Activated naive CD8-positive, alpha-beta T cell treated with anti-CD3 and anti-CD28 coated beads, Interleukin-2, amount 10 ng/mL, durations not matched to agents 7 days and 5 days (primary cell): ENCODE measurements around the gene CARD19. TPM values are rescaled to one million over a fixed set of nuclear protein-coding genes. Genes with fewer than 3 reads are reported as not detected.

Experiments
- ATAC-seq: fragments of 150-1000 bp; cut with Tn5 transposase; one replicate; pipeline ENCODE4 v1.10.0; 2021; ENCODE audit warnings: low read depth, moderate library complexity
- POLR2A ChIA-PET: fragments of 350-600 bp; sonication (Branson Sonifier 250); formaldehyde crosslinking; loops from one replicate; lab custom pipeline; 2021; ENCODE audit warnings: antibody characterized with exemption; lab: Charles Lee
- DNase-seq: peaks from one replicate; pipeline ENCODE4 v3.0.0; 2021
- H3K27ac Mint-ChIP-seq: one replicate; pipeline ENCODE4 v1.8.0; 2022; ENCODE audit warnings: mild to moderate bottlenecking, mixed read lengths
- H3K27me3 Mint-ChIP-seq: one replicate; pipeline ENCODE4 v1.8.0; 2022; ENCODE audit warnings: mild to moderate bottlenecking, moderate library complexity, mixed read lengths
- H3K36me3 Mint-ChIP-seq: one replicate; pipeline ENCODE4 v1.8.0; 2021; ENCODE audit warnings: mild to moderate bottlenecking, mixed read lengths
- H3K4me1 Mint-ChIP-seq: one replicate; pipeline ENCODE4 v1.8.0; 2021; ENCODE audit warnings: mixed read lengths
- H3K4me3 Mint-ChIP-seq: one replicate; pipeline ENCODE4 v1.8.0; 2022; ENCODE audit warnings: mild to moderate bottlenecking, moderate library complexity, mixed read lengths
- H3K9me3 Mint-ChIP-seq: one replicate; pipeline ENCODE4 v1.8.0; 2021; ENCODE audit warnings: mixed read lengths
- total RNA-seq, 2 experiments: library from RNA; stranded (reverse); gene quantifications; one replicate each; pipeline ENCODE4 v1.2.3, GENCODE V29; 2021

The CARD19 gene
- total RNA-seq, 2 experiments from 2014 or later: 68.1 to 68.2 TPM

DNA sequence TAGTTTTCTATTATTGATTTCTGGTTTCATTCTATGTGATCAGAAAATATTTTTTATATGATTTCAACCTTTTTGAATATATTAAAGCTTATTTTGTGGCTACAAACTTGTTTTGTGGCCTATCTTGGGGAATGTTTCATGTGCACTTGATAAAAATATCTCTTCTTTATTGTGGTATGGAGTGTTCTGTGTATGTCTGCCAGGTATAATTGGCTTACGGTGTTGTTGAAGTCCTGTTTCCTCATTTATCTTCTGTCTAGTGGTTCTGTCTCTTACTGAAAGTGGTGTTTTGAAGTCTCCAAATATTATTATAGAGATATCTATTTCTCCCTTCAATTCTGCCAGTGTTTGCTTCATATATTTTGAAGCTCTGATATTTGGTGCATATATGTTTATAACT, 9.6 kb downstream of the CARD19 start:
- DNase-seq (no peak), ATAC-seq (no peak)
- Mint-ChIP-seq H3K9me3 (peaks cover 12% of the 10 kb centered on the region), H3K4me1 (peaks cover 34% of the 10 kb centered on the region), H3K36me3 (peaks cover 42% of the 10 kb centered on the region), H3K4me3 (no peak overlapping the region), H3K27ac (no peak overlapping the region), H3K27me3 (no peaks in the 10 kb centered on the region)
- POLR2A ChIA-PET: interaction anchor here (2.2 kb wide), 1 partner anchor 10 kb away, joined by 11 read pairs; the partner anchor contains the start of gene CARD19

DNA sequence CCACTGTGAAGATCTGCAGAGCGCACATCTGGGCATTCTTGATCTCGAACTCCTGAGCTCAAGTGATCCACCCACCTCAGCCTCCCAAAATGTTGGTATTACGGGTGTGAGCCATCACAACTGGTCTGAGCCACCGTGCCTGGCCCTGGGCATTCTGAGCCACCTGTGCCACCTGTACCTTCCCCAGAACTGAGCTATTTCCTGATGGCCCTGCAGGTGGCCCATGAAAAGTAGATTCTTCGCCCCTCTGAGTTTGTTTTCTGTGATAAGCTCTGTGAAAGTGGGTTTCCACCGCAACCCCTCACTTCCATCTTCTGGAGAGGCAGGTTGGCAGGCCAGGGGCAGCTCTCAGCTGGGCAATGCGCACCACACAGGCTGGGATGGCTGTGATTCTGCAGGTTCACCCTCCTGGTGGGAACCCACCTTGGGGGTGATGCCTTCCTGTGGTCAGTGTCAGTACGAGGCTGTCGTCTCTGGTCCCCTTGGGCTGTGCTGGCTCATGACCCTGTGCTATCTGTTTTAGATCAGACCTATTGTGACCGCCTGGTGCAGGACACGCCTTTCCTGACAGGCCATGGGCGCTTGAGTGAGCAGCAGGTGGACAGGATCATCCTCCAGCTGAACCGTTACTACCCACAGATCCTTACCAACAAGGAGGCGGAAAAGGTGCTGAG, 11.3 kb downstream of the CARD19 start:
- ATAC-seq (no peak), DNase-seq (peak; percentile 22)
- Mint-ChIP-seq H3K27me3 (no peaks in the 10 kb centered on the region), H3K9me3 (peaks cover 12% of the 10 kb centered on the region), H3K27ac (no peak overlapping the region), H3K36me3 (peaks cover 38% of the 10 kb centered on the region), H3K4me1 (peaks cover 33% of the 10 kb centered on the region), H3K4me3 (no peak overlapping the region)
- POLR2A ChIA-PET: interaction anchor here (0.7 to 2.2 kb wide), 3 partner anchors 9 to 26 kb away, joined by 3 to 11 read pairs (median 3); partner anchors contain the start of gene CARD19

DNA sequence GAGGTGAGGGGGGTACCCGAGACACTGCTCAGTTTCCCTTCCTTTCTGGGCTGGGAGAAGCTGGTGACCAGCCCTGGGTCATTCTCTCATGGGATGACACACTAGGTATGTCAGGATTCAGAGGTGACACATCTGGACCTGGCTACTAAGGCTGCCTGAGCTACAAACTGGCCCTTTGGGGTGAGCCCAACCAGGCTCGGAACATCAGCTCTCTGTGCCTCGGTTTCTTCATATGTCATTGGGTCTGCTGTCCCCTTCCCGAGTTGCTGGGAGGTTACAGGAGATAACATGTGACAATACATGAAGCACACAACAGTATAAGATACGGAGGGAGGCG, 11.8 kb downstream of the CARD19 start:
- POLR2A ChIA-PET: interaction anchor here (1.1 to 2.2 kb wide), 3 partner anchors 10 to 18 kb away, joined by 3 to 11 read pairs (median 4); partner anchors contain the start of gene CARD19
- Mint-ChIP-seq H3K27ac (no peak overlapping the region), H3K4me1 (peaks cover 29% of the 10 kb centered on the region), H3K4me3 (no peak overlapping the region), H3K36me3 (peaks cover 35% of the 10 kb centered on the region), H3K27me3 (no peaks in the 10 kb centered on the region), H3K9me3 (peaks cover 12% of the 10 kb centered on the region)
- ATAC-seq (no peak), DNase-seq (no peak)

DNA sequence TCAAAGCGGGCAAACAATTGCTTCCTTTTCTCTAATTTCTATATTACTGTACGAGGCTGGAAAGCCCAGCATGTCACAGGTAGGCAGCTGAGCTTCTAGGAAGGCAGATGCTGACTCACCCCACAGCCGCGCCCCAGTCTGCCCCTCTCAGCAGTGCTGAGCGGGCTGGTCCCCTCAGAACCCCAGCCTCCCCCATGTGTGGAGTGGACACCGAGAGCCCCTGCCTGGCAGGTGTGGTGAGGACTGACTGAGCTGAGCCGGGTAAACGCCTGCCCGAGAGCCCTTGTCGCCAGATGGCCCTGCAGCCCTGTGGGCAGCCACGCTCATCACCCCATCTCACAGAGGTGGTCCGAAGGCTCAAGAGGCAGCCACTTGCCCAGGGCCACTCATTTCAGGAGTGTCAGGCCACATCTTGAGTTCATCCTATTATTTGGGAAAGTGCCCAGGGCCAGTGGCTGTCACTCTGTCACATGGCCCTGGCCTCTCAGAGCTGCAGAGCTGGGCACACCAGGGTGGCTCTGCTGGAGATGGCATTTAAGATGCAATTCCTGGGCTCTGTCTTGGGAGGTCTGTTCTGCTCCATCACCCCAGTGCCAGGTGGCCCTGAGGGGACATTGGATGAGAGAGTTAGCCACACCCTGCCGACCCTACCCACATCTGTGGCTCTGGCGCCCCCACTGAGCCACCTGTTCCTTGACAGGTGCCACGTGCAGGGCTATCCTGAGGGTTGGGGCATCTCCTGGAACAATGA, 12.4 kb downstream of the CARD19 start:
- no peak overlapping the region for H3K27ac Mint-ChIP-seq
- H3K4me3 Mint-ChIP-seq: no peak overlapping the region
- peaks cover 10% of the 10 kb centered on the region for H3K9me3 Mint-ChIP-seq
- POLR2A ChIA-PET: interaction anchor here (0.5 to 1.3 kb wide), 7 partner anchors 10 to 144 kb away, joined by 3 to 5 read pairs (median 3); partner anchors contain the start of gene CARD19
- H3K36me3 Mint-ChIP-seq: peaks cover 34% of the 10 kb centered on the region
- peak; percentile 8 for ATAC-seq
- H3K4me1 Mint-ChIP-seq: peaks cover 26% of the 10 kb centered on the region
- no peaks in the 10 kb centered on the region for H3K27me3 Mint-ChIP-seq
- DNase-seq: peak; percentile 35

DNA sequence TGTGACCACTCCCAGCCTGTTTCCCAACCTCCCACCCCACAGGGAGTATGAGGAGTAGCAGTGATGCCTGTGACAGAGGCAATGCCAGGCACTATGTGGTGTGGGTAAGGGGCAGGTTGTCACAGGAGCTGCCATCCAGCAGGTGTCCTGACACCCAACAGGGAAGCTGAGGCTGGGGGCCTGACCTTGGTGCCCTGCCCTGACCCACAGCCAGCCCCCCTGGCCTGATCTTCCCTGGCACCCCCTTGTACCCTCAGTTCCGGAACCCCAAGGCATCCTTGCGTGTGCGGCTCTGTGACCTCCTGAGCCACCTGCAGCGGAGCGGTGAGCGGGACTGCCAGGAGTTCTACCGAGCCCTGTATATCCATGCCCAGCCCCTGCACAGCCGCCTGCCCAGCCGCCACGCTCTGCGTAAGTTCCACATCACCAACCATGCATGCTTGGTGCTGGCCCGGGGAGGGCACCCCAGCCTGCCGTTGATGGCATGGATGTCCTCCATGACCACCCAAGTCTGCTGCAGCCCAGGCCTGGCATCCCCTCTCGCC, 14.4 kb downstream of the CARD19 start:
- Mint-ChIP-seq H3K4me1 (peaks cover 17% of the 10 kb centered on the region), H3K36me3 (peaks cover 18% of the 10 kb centered on the region)

DNA sequence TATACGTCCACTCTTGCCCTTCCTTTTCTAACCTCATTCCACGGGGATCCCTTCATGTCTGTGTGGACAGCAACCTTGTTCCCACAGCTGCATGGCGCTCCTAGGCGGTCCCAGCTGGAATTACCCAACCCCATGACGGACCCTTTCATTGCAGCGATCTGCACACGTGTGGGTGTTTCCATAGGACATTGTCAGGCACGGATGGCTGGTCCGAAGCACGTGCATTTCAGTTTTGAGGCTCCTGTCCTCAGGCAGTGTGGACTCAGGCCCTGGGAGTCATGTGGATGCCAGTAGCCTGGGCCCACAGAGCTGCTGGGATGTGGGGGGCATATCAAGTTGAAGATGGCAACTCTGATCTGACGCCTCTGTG, 15.0 kb downstream of the CARD19 start:
- DNase-seq (no peak), ATAC-seq (no peak)
- peaks cover 14% of the 10 kb centered on the region for H3K4me1 Mint-ChIP-seq
- no peak overlapping the region for H3K27ac Mint-ChIP-seq
- POLR2A ChIA-PET: no interaction called here
- H3K9me3 Mint-ChIP-seq: no peaks in the 10 kb centered on the region
- H3K4me3 Mint-ChIP-seq: no peak overlapping the region
- peaks cover 14% of the 10 kb centered on the region for H3K36me3 Mint-ChIP-seq
- H3K27me3 Mint-ChIP-seq: no peaks in the 10 kb centered on the region

More for the DNA sequence above, 14.4 kb downstream of the CARD19 start:
- POLR2A ChIA-PET: no interaction called here
- H3K4me3 Mint-ChIP-seq: no peak overlapping the region
- no peak overlapping the region for H3K27ac Mint-ChIP-seq
- H3K9me3 Mint-ChIP-seq: no peaks in the 10 kb centered on the region
- ATAC-seq (no peak), DNase-seq (peak; percentile 22)
- no peaks in the 10 kb centered on the region for H3K27me3 Mint-ChIP-seq

DNA sequence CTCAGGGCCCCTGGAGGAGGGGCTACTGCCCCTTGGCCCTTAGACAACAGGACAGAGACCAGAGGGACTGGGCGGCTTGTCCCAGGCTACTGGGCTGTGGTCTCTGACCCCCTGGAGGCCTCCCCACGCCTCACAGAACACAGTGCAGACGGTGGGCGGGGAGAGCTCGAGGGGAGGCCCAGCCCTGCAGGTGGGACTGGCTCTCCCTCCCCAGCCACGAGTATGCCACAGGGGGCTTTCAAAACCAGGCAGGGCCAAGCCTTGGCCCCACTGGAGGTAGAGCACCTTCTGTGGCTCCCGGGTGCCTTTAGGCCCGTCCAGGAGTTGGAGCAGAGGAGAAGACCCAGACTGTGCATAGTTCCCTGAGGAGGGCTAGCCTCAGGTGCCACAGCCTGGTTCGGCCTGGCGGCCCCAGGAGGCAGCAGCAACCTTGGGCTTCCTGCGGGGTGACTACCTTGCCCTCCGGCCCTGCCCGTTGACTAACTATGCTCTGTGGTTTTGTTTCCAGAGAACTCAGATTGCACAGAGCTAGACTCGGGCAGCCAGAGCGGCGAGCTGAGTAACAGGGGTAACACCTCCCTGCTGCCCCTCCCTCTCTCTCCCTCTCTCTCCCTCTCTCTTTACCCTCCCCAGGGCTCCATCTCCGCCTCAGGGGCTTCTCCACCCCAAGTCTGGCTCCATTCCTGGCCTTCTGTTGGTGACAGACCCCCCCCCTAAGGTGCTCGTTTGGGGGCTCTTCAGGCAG, 15.5 kb downstream of the CARD19 start:
- POLR2A ChIA-PET: no interaction called here
- no peak overlapping the region for H3K27ac Mint-ChIP-seq
- H3K4me3 Mint-ChIP-seq: no peak overlapping the region
- H3K27me3 Mint-ChIP-seq: no peaks in the 10 kb centered on the region
- peaks cover 11% of the 10 kb centered on the region for H3K4me1 Mint-ChIP-seq
- ATAC-seq (no peak), DNase-seq (peak; percentile 26)
- no peaks in the 10 kb centered on the region for H3K9me3 Mint-ChIP-seq
- peaks cover 12% of the 10 kb centered on the region for H3K36me3 Mint-ChIP-seq

DNA sequence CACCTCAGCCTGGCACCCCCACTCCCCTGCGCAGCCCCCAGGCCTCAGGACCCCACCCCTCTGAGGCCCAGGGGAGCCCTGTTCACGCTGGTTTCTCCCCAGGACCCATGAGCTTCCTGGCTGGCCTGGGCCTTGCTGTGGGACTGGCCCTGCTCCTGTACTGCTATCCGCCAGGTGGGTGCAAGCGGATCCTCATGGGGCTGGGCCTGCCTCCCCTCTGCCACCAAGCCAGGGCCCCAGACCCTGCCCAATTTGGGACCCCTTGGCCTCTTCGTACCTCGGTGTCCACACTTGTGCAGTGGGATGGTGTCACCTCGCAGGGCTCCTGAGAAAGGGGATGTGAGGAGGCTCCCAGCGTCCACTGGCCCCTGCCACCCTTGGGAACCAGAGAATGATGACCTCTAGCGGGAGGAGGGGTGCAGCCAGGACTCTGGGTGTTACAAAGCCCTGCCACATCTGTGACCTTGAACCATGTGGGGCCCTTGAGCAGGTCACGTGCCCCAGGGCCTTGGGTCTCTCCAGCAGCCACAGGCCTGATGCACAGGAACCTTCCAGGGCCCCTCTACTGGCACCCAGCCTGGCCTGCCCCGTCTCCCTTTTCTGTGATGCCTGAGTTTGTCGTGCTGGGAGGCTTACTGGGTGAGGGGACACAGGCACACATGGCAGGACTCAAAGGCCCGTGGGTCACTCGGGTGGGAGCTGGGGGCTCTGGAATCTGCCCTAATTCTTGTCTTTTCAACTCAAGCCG, 16.3 kb downstream of the CARD19 start:
- peak; percentile 28 for DNase-seq
- H3K27me3 Mint-ChIP-seq: no peaks in the 10 kb centered on the region
- POLR2A ChIA-PET: interaction anchor here (1.0 kb wide), 1 partner anchor 83 kb away, joined by 3 read pairs; no protein-coding TSS in a partner anchor
- H3K9me3 Mint-ChIP-seq: no peaks in the 10 kb centered on the region
- H3K4me1 Mint-ChIP-seq: peaks cover 8% of the 10 kb centered on the region
- no peak overlapping the region for H3K4me3 Mint-ChIP-seq
- peaks cover 12% of the 10 kb centered on the region for H3K36me3 Mint-ChIP-seq
- no peak overlapping the region for H3K27ac Mint-ChIP-seq
- no peak for ATAC-seq

DNA sequence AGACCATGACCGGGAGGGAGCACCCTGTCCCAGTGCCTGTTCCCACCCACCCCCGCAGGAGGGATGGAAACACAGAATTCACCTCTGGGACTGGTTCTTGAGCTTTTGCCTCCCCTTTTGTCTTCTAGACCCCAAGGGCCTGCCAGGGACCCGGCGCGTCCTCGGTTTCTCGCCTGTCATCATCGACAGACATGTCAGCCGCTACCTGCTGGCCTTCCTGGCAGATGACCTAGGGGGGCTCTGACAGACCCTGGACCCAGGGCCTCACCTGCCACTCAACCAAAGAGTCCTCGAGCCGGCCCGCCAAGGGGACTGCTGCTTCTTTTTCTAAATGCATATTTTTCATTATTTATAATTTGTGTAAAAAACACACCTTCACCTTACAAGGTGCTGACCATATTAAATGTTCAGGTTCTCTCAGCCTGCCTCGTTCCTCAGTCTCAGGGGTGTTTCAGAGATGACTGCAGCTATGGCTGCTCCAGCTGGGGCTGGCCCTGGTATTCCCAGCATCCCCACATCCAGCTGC, 16.9 kb downstream of the CARD19 start:
- peaks cover 4% of the 10 kb centered on the region for H3K4me1 Mint-ChIP-seq
- POLR2A ChIA-PET: interaction anchor here (1.0 kb wide), 1 partner anchor 84 kb away, joined by 3 read pairs; no protein-coding TSS in a partner anchor
- no peak overlapping the region for H3K4me3 Mint-ChIP-seq
- peaks cover 10% of the 10 kb centered on the region for H3K36me3 Mint-ChIP-seq
- no peaks in the 10 kb centered on the region for H3K27me3 Mint-ChIP-seq
- H3K9me3 Mint-ChIP-seq: no peaks in the 10 kb centered on the region
- no peak overlapping the region for H3K27ac Mint-ChIP-seq
- ATAC-seq: no peak
- DNase-seq: no peak

DNA sequence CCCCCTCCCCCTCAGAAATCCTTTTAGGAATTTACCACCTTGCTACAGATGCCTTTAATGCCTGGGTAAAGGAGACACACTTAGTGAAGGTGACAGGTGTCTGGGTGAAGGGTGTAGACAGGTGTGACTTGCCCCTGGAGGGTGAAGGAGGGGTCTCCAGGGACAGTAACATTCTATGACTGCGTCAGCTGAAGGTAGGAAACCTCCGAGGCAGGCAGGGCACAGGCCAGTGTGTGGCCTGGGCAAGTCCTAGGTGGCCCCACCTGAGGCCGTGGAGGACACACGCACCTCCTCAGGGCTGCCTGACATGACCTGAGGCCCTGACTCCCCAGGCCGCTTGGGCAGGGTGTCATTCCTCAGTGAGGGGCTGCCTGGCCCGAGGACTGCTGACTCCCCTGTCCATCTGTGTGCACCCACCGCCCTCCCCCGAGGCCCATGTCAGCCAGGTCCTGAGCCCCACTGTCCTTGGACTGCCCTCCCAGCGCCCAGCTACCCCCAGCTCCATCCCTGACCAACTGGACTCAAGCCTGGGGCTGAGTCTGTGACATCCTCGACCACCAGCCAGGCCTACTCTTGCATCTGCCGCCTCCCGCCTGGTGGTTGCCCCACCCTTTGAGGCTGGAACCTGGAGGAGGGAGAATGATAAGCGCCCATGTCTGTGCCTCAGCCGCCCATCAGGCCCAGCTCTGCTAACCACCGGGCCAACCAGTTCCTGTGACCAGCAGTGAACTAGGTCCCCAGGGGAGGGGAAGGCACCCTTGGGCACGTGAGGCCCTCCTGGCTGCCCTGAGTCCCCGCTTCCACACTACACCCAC, 18.4 kb downstream of the CARD19 start:
- H3K4me3 Mint-ChIP-seq: no peak overlapping the region
- H3K27me3 Mint-ChIP-seq: no peaks in the 10 kb centered on the region
- no peak for ATAC-seq
- peaks cover 7% of the 10 kb centered on the region for H3K36me3 Mint-ChIP-seq
- H3K27ac Mint-ChIP-seq: no peak overlapping the region
- POLR2A ChIA-PET: no interaction called here
- no peaks in the 10 kb centered on the region for H3K9me3 Mint-ChIP-seq
- peak; percentile 26 for DNase-seq
- peaks cover 4% of the 10 kb centered on the region for H3K4me1 Mint-ChIP-seq

DNA sequence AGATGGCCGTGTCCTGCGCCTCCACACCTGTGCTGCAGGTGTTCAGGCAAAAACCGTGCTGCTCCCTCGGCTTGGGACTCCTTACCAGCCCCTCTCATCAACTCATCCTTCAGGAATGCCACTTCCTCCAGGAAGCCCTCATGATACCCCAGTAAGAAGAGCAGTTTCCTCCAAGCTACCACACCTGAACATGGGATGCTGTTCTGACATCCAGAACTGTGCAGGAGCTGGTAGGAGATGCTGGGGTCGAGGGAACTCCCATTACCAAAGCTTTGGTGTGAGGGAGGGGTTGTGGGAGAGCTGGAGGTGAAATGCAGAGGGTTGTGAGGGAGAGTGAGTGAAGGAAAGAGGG, 18.9 kb downstream of the CARD19 start:
- peaks cover 7% of the 10 kb centered on the region for H3K36me3 Mint-ChIP-seq
- no peaks in the 10 kb centered on the region for H3K9me3 Mint-ChIP-seq
- peak overlapping the region; percentile 81 for H3K27ac Mint-ChIP-seq
- POLR2A ChIA-PET: no interaction called here
- H3K4me1 Mint-ChIP-seq: peaks cover 9% of the 10 kb centered on the region
- no peaks in the 10 kb centered on the region for H3K27me3 Mint-ChIP-seq
- DNase-seq: peak; percentile 17
- H3K4me3 Mint-ChIP-seq: no peak overlapping the region
- no peak for ATAC-seq
